IMR-90 (cell line): ENCODE results near the gene ANKRD63. TPM values are rescaled to one million over a fixed set of nuclear protein-coding genes. Genes with fewer than 3 reads are reported as not detected.

Experiments used
- ATAC-seq: fragments of 200-7000 bp; cut with Tn5 transposase; 2 replicates; pipeline ENCODE4 v1.9.1; 2020; ENCODE audit warnings: low read depth, mild to moderate bottlenecking, moderate library complexity
- BruUV-seq: library from RNA; stranded (reverse); fragments of 400-500 nt; replicated peaks from 2 replicates; lab custom pipeline; 2021; lab: Mats Ljungman, UMichigan
- CTCF ChIA-PET: fragments of 300-600 bp; formaldehyde crosslinking; extraction: SDS; loops from one replicate; lab custom pipeline; 2021; ENCODE audit warnings: antibody characterized with exemption; lab: Yijun Ruan, JAX
- POLR2A ChIA-PET: fragments of 300-600 bp; sonication (Branson Sonifier 250); formaldehyde crosslinking; loops from one replicate; lab custom pipeline; 2022; ENCODE audit warnings: antibody characterized with exemption; ENCODE audit not compliant: unreplicated experiment; lab: Charles Lee
- DNase-seq: peaks from one replicate; pipeline ENCODE4 v3.0.0; 2013
- H2AFZ ChIP-seq: replicated peaks from 2 replicates; pipeline ENCODE3; 2013; ENCODE audit warnings: low read length, mild to moderate bottlenecking; ENCODE audit not compliant: poor library complexity
- H2AK5ac ChIP-seq: 2 replicates; pipeline ENCODE4 v1.6.1; 2013; ENCODE audit warnings: low read depth, low read length, inconsistent platforms
- H2AK9ac ChIP-seq: replicated peaks from 2 replicates; pipeline ENCODE3; 2013; ENCODE audit warnings: mild to moderate bottlenecking, low read depth, low read length, moderate library complexity; ENCODE audit not compliant: poor library complexity
- H2BK120ac ChIP-seq: 2 replicates; pipeline ENCODE4 v1.6.1; 2013; ENCODE audit warnings: low read depth, low read length, inconsistent platforms
- H2BK15ac ChIP-seq: 3 replicates; pipeline ENCODE4 v1.6.1; 2013; ENCODE audit warnings: low read depth, low read length, inconsistent platforms
- H2BK20ac ChIP-seq: 2 replicates; pipeline ENCODE4 v1.6.1; 2013; ENCODE audit warnings: low read depth, mild to moderate bottlenecking, inconsistent platforms, low read length, moderate library complexity
- H2BK5ac ChIP-seq: 2 replicates; pipeline ENCODE4 v1.6.1; 2013; ENCODE audit warnings: mild to moderate bottlenecking, low read depth, low read length, inconsistent platforms; ENCODE audit not compliant: poor library complexity, severe bottlenecking
- H3K14ac ChIP-seq: replicated peaks from 2 replicates; pipeline ENCODE4 v1.6.1; 2013; ENCODE audit warnings: low read depth, low read length, inconsistent platforms
- H3K18ac ChIP-seq: 2 replicates; pipeline ENCODE4 v1.6.1; 2013; ENCODE audit warnings: low read depth, low read length, control low read depth
- H3K23ac ChIP-seq: 2 replicates; pipeline ENCODE4 v1.6.1; 2013; ENCODE audit warnings: low read depth, low read length, inconsistent platforms
- H3K27ac ChIP-seq: 2 replicates; pipeline ENCODE4 v1.5.1; 2013; ENCODE audit warnings: mild to moderate bottlenecking, control low read depth, low read length; ENCODE audit not compliant: insufficient read depth
- H3K27me3 ChIP-seq: 2 replicates; pipeline ENCODE4 v1.6.1; 2013; ENCODE audit warnings: low read length; ENCODE audit not compliant: control insufficient read depth, insufficient read depth
- H3K36me3 ChIP-seq: 2 replicates; pipeline ENCODE4 v1.6.1; 2013; ENCODE audit warnings: low read length, mixed read lengths; ENCODE audit not compliant: control insufficient read depth, insufficient read depth
- H3K4ac ChIP-seq: 2 replicates; pipeline ENCODE4 v1.6.1; 2013; ENCODE audit warnings: low read depth, low read length, inconsistent platforms
- H3K4me1 ChIP-seq: 2 replicates; pipeline ENCODE4 v1.6.1; 2013; ENCODE audit warnings: low read length, mixed read lengths; ENCODE audit not compliant: control insufficient read depth, insufficient read depth
- H3K4me2 ChIP-seq: 2 replicates; pipeline ENCODE4 v1.6.1; 2013; ENCODE audit warnings: low read depth, mild to moderate bottlenecking, control low read depth, low read length, moderate library complexity
- H3K4me3 ChIP-seq: 2 replicates; pipeline ENCODE4 v1.5.1; 2013; ENCODE audit warnings: low read depth, mild to moderate bottlenecking, control low read depth, low read length, moderate library complexity; ENCODE audit not compliant: insufficient read depth
- H3K56ac ChIP-seq: 2 replicates; pipeline ENCODE4 v1.6.1; 2013; ENCODE audit warnings: low read length, inconsistent platforms; ENCODE audit not compliant: insufficient read depth; ENCODE audit errors: extremely low read depth
- H3K79me1 ChIP-seq, 2 experiments: 2 replicates each; pipeline ENCODE4 v1.6.1; 2013; ENCODE audit warnings: low read length in 2 of 2, inconsistent platforms in 1 of 2, low read depth in 1 of 2
- H3K9ac ChIP-seq: 2 replicates; pipeline ENCODE4 v1.6.1; 2013; ENCODE audit warnings: low read depth, low read length, control low read depth
- H3K9me1 ChIP-seq: 2 replicates; pipeline ENCODE4 v1.6.1; 2013; ENCODE audit warnings: low read length, inconsistent platforms; ENCODE audit not compliant: insufficient read depth
- H3K9me3 ChIP-seq: 2 replicates; pipeline ENCODE4 v1.6.1; 2013; ENCODE audit warnings: low read length; ENCODE audit not compliant: control insufficient read depth, insufficient read depth
- H4K20me1 ChIP-seq: 2 replicates; pipeline ENCODE4 v1.6.1; 2013; ENCODE audit warnings: low read length, inconsistent platforms; ENCODE audit not compliant: insufficient read depth
- H4K5ac ChIP-seq: 2 replicates; pipeline ENCODE4 v1.6.1; 2013; ENCODE audit warnings: mild to moderate bottlenecking, low read depth, low read length, control low read depth
- H4K8ac ChIP-seq, 2 experiments: 2 replicates each; pipeline ENCODE4 v1.6.1; 2013; ENCODE audit warnings: low read depth in 2 of 2, low read length in 2 of 2, control low read depth in 1 of 2, inconsistent platforms in 1 of 2
- H4K91ac ChIP-seq: 2 replicates; pipeline ENCODE4 v1.6.1; 2013; ENCODE audit warnings: low read depth, low read length, inconsistent platforms; ENCODE audit not compliant: insufficient read depth
- FOS ChIP-seq: fragments of 150-350 bp; IDR thresholded peaks from 2 replicates; pipeline ENCODE4 v1.6.1; 2016; ENCODE audit warnings: low read depth, low read length
- MAFK ChIP-seq: IDR thresholded peaks from 2 replicates; pipeline ENCODE4 v1.6.1; 2012; ENCODE audit warnings: low read depth, low read length, improper control_type of control experiment
- MXI1 ChIP-seq: IDR thresholded peaks from 2 replicates; pipeline ENCODE4 v1.6.1; 2012; ENCODE audit warnings: low read depth, mild to moderate bottlenecking, low read length, moderate library complexity, borderline replicate concordance
- NFE2L2 ChIP-seq: fragments of 150-350 bp; IDR thresholded peaks from 2 replicates; pipeline ENCODE4 v1.6.1; 2016; ENCODE audit warnings: low read depth, mild to moderate bottlenecking, low read length
- POLR2A ChIP-seq: IDR thresholded peaks from 2 replicates; pipeline ENCODE4 v1.6.1; 2012; ENCODE audit warnings: mild to moderate bottlenecking, low read depth, low read length
- WGBS, 2 experiments: methylation state at CpG; one replicate each; pipeline versions ENCODE4 v1.1.5 to v1.1.7; 2013; ENCODE audit warnings: missing lambda C conversion rate in 2 of 2; ENCODE audit not compliant: insufficient read length in 1 of 2; ENCODE audit errors: extremely low coverage in 2 of 2; 5-methylcytosine and 5-hydroxymethylcytosine counted together
- dilution Hi-C: fragments of 300-500 bp; cut with HindIII; formaldehyde crosslinking; loops from one replicate; pipeline ENCODE4 v1.14.3; 2018; ENCODE audit warnings: low sequenced_read_pairs; ENCODE audit not compliant: unreplicated experiment
- in situ Hi-C: fragments of 300-500 bp; cut with MboI; formaldehyde crosslinking; loops from 3 replicates; pipeline ENCODE4 v1.14.3; 2019; ENCODE audit warnings: low sequenced_read_pairs, inconsistent platforms, mixed read lengths
- intact Hi-C: fragments of 100-400 bp; cut with micrococcal nuclease; formaldehyde crosslinking; loops from 2 replicates; pipeline ENCODE4 v1.10.0; 2022
- polyA plus RNA-seq, 3 experiments: library from polyadenylated mRNA; depleted of rRNA; stranded (reverse); fragments of >200 nt; gene quantifications; 2 replicates each; pipeline ENCODE4 v1.2.3, GENCODE V29; 2012; ENCODE audit warnings: low replicate concordance in 1 of 3
- total RNA-seq: library from RNA; depleted of rRNA; stranded (reverse); fragments of >200 nt; gene quantifications from 2 replicates; pipeline ENCODE4 v1.2.3, GENCODE V29; 2012
- TF ChIP-seq, protein P1 (sequence below): fragments of 150-350 bp; IDR thresholded peaks from 2 replicates; pipeline ENCODE4 v1.6.1; 2017; ENCODE audit warnings: mild to moderate bottlenecking, antibody characterized with exemption, low read length, low read depth
- TF ChIP-seq, protein P2 (sequence below): conservative IDR thresholded peaks from 2 replicates; pipeline ENCODE4 v1.5.1; 2012; ENCODE audit warnings: mild to moderate bottlenecking, low read depth, low read length, improper control_type of control experiment

ANKRD63 gene
- total and polyA plus RNA-seq, 2 of the 4 experiments (the other 2 are of a cell fraction): not detected

DNA sequence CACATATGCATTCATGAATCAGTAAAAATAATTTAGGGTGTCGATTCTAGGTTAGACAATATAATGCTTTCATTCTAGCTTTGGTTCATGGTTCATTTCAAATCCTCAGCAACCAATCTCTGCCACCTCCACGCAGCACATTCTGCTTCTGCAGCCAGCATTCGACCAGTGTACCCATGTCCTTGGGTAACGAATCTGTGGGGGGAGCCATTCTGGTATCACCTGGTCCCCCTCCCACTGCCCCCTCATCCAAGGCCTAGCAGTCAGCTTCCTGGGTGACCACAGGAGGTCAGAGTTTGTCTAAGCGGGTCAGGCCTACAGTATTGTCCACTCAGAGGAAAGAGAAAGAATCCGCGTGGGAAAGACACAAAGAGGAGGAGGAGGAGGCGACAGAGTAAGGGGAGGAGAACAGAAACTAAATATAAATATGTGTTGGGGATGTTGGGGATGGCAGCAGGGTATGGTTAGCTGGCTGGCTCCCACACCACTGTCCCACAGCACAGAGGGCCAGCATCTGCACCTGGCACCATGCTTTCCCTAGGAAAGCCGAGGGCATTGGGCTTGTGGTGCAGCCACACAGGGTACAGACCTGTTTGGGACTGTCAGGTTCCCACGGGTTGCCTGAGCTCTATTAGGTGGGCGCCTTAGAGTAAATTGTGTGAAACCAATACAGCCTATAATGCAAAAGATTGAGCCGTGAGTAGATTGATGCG lies 31.9 kb downstream of the ANKRD63 start:
- Histone ChIP-seq H3K9me1 (no peaks in the 10 kb centered on the region), H2BK120ac (no peak overlapping the region), H3K14ac (no peak overlapping the region), H3K4me1 (peaks cover 2% of the 10 kb centered on the region; the same call in 1 of the 2 replicates), H2AK9ac (no peak overlapping the region), H4K5ac (no peak overlapping the region), H3K27me3 (peaks cover 64% of the 10 kb centered on the region), H3K23ac (no peak overlapping the region), H4K91ac (no peak overlapping the region), H2AFZ (no peak overlapping the region), H3K27ac (no peak overlapping the region), H2BK15ac (no peak overlapping the region), H3K79me1 (no peaks in the 10 kb centered on the region), H4K8ac (no peak overlapping the region), H2AK5ac (no peak overlapping the region), H4K20me1 (no peaks in the 10 kb centered on the region), H2BK20ac (no peak overlapping the region), H3K9me3 (no peaks in the 10 kb centered on the region), H3K9ac (no peak overlapping the region), H3K4ac (no peak overlapping the region), H3K4me3 (no peak overlapping the region), H3K18ac (no peak overlapping the region), H3K36me3 (no peaks in the 10 kb centered on the region), H3K4me2 (no peak overlapping the region), H3K56ac (no peak overlapping the region), H2BK5ac (no peak overlapping the region)
- TF ChIP-seq, protein P1, sequence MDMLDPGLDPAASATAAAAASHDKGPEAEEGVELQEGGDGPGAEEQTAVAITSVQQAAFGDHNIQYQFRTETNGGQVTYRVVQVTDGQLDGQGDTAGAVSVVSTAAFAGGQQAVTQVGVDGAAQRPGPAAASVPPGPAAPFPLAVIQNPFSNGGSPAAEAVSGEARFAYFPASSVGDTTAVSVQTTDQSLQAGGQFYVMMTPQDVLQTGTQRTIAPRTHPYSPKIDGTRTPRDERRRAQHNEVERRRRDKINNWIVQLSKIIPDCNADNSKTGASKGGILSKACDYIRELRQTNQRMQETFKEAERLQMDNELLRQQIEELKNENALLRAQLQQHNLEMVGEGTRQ: no peak
- TF ChIP-seq, protein P2, sequence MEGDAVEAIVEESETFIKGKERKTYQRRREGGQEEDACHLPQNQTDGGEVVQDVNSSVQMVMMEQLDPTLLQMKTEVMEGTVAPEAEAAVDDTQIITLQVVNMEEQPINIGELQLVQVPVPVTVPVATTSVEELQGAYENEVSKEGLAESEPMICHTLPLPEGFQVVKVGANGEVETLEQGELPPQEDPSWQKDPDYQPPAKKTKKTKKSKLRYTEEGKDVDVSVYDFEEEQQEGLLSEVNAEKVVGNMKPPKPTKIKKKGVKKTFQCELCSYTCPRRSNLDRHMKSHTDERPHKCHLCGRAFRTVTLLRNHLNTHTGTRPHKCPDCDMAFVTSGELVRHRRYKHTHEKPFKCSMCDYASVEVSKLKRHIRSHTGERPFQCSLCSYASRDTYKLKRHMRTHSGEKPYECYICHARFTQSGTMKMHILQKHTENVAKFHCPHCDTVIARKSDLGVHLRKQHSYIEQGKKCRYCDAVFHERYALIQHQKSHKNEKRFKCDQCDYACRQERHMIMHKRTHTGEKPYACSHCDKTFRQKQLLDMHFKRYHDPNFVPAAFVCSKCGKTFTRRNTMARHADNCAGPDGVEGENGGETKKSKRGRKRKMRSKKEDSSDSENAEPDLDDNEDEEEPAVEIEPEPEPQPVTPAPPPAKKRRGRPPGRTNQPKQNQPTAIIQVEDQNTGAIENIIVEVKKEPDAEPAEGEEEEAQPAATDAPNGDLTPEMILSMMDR: no peak
- TF ChIP-seq FOS (no peak), NFE2L2 (no peak), POLR2A (no peak), MXI1 (no peak), MAFK (no peak)
- 87% methylated on average over 3 of the region's 13 CpGs; no CpG with 5 or more reads in 1 of the 2 experiments for WGBS, 2 experiments
- dilution Hi-C loops: no loop called here
- in situ Hi-C loops: no loop called here
- ATAC-seq (no peak), DNase-seq (no peak)
- ChIA-PET POLR2A (no interaction called here), CTCF (interaction anchor here (1.0 kb wide), 1 partner anchor 24 kb away, joined by 3 read pairs; no protein-coding TSS in a partner anchor)
- BruUV-seq: no TSS peak
- intact Hi-C loops: no loop called here
